Prostate gland (tissue), 2 donors: Measurements from ENCODE around the gene CACFD1. TPM values are rescaled to one million over a fixed set of nuclear protein-coding genes. Genes with fewer than 3 reads are reported as not detected.
"Not testable (repeated sequence)": the region's sequence is repeated elsewhere in the genome, so short reads cannot be mapped to it uniquely, and the experiment has no call there.

Source experiments
- DNase-seq: peaks from one replicate; pipeline ENCODE4 v3.0.0-alpha.2; 2019; ENCODE audit warnings: low spot score
- H3K27ac ChIP-seq, 2 donors: fragments of 200-600 bp; sonication (generic); 2 replicates each; pipeline ENCODE4 v1.5.1; 2017 to 2019
- H3K27me3 ChIP-seq: fragments of 200-600 bp; sonication (generic); replicated peaks from 2 replicates; pipeline ENCODE4 v1.5.1; 2019; ENCODE audit not compliant: insufficient read depth
- H3K36me3 ChIP-seq, 2 donors: fragments of 200-600 bp; sonication (generic); 1 replicate in 1 of 2; 2 replicates in 1 of 2; pipeline versions ENCODE4 v1.5.1 to v1.8.1; 2017 to 2019
- H3K4me1 ChIP-seq: fragments of 200-600 bp; sonication (generic); replicated peaks from 2 replicates; pipeline ENCODE4 v1.5.1; 2019
- H3K4me3 ChIP-seq, 2 donors: fragments of 200-600 bp; sonication (generic); 2 replicates each; pipeline ENCODE4 v1.5.1; 2017 to 2019
- H3K9me3 ChIP-seq: fragments of 200-600 bp; sonication (generic); 2 replicates; pipeline ENCODE4 v1.5.1; 2017
- CTCF ChIP-seq, 4 experiments: fragments of 200-600 bp in 2 of 4; fragments of 450-650 bp in 2 of 4; sonication (generic) in 2 of 4; IDR thresholded peaks; 1 replicate in 3 of 4; 2 replicates in 1 of 4; pipeline ENCODE4 v1.5.1; 2016 to 2019; ENCODE audit warnings: antibody characterized with exemption in 4 of 4, mild to moderate bottlenecking in 2 of 4, moderate library complexity in 2 of 4
- POLR2A ChIP-seq: fragments of 450-650 bp; IDR thresholded peaks from one replicate; pipeline ENCODE4 v1.6.1; 2016; ENCODE audit warnings: antibody characterized with exemption, mild to moderate bottlenecking
- POLR2AphosphoS5 ChIP-seq: sonication (generic); formaldehyde crosslinking; IDR thresholded peaks from one replicate; pipeline ENCODE4 v1.6.1; 2017; ENCODE audit warnings: antibody characterized with exemption
- WGBS: methylation state at CpG from one replicate; pipeline ENCODE4 v1.1.5; 2018; 5-methylcytosine and 5-hydroxymethylcytosine counted together
- intact Hi-C: fragments of 100-400 bp; cut with DNase I; formaldehyde crosslinking; loops from one replicate; pipeline ENCODE4 v1.14.2; 2022
- total RNA-seq, 2 donors: library from RNA; depleted of rRNA; stranded (reverse); fragments of >200 nt; gene quantifications; one replicate each; pipeline ENCODE4 v1.1.0, GENCODE V29; 2016

The CACFD1 gene
- total RNA-seq, 2 donors from 2014 or later: 23.0 to 40.2 TPM

GRCh38 chr9:133445293-133445969, 14.3 kb upstream of the CACFD1 start:
- DNase-seq: no peak
- Histone ChIP-seq H3K9me3 (no peaks in the 10 kb centered on the region), H3K4me1 (no peaks in the 10 kb centered on the region), H3K36me3 (no peaks in the 10 kb centered on the region), H3K27me3 (no peaks in the 10 kb centered on the region), H3K27ac (no peak overlapping the region), H3K4me3 (no peak overlapping the region)
- no peak for TF ChIP-seq CTCF (IDR thresholded peaks at IDR 0.05)
- TF ChIP-seq POLR2A: no peak
- no peak for TF ChIP-seq POLR2AphosphoS5
- WGBS: 83% methylated on average over 21 of the region's 23 CpGs
- intact Hi-C loops: no loop called here

GRCh38 chr9:133448487-133448972, 11.2 kb upstream of the CACFD1 start:
- Histone ChIP-seq H3K27me3 (no peaks in the 10 kb centered on the region), H3K27ac (no peak overlapping the region), H3K4me1 (no peaks in the 10 kb centered on the region), H3K9me3 (no peaks in the 10 kb centered on the region), H3K36me3 (no peaks in the 10 kb centered on the region), H3K4me3 (no peak overlapping the region)
- TF ChIP-seq POLR2A (no peak), POLR2AphosphoS5 (no peak), CTCF (IDR thresholded peaks at IDR 0.05) (no peak)
- intact Hi-C loops: no loop called here
- DNase-seq: no peak
- 67% methylated on average over 13 of the region's 13 CpGs for WGBS

GRCh38 chr9:133449760-133450159, 10.0 kb upstream of the CACFD1 start:
- Histone ChIP-seq H3K36me3 (no peaks in the 10 kb centered on the region), H3K27ac (no peak overlapping the region), H3K9me3 (no peaks in the 10 kb centered on the region), H3K4me3 (no peak overlapping the region), H3K4me1 (no peaks in the 10 kb centered on the region), H3K27me3 (no peaks in the 10 kb centered on the region)
- 72% methylated on average over 12 of the region's 12 CpGs for WGBS
- DNase-seq: peak; percentile 47
- TF ChIP-seq POLR2AphosphoS5 (no peak), POLR2A (no peak), CTCF (IDR thresholded peaks at IDR 0.05) (no peak)
- intact Hi-C loops: no loop called here

GRCh38 chr9:133451865-133452264, 7.9 kb upstream of the CACFD1 start:
- H3K27me3 ChIP-seq, intact Hi-C loops, H3K4me1 ChIP-seq, H3K27ac ChIP-seq, H3K36me3 ChIP-seq, DNase-seq, H3K9me3 ChIP-seq, H3K4me3 ChIP-seq: not testable (repeated sequence)
- 96% methylated on average over 5 of the region's 5 CpGs for WGBS

- H3K27me3 ChIP-seq: no peaks in the 10 kb centered on the region
- intact Hi-C loops: no loop called here
- H3K9me3 ChIP-seq: no peaks in the 10 kb centered on the region
- H3K27ac ChIP-seq: no peak overlapping the region
- WGBS: 92% methylated on average over 7 of the region's 7 CpGs
- TF ChIP-seq POLR2A: no peak
- no peak for TF ChIP-seq POLR2AphosphoS5
- no peak for TF ChIP-seq CTCF (IDR thresholded peaks at IDR 0.05)
- no peak for DNase-seq
- H3K4me1 ChIP-seq: no peaks in the 10 kb centered on the region
- H3K4me3 ChIP-seq: no peak overlapping the region
- no peaks in the 10 kb centered on the region for H3K36me3 ChIP-seq
These were observed 7.2 kb upstream of the CACFD1 start for GRCh38 chr9:133452562-133452961.
